ENCODE results near the gene PRICKLE4. TPM values are rescaled to one million over a fixed set of nuclear protein-coding genes. Genes with fewer than 3 reads are reported as not detected.

Gene PRICKLE4
- total RNA-seq, 1 donor from 2014 or later = 15.5 TPM

GRCh38 chr6:41743406-41744235, 37.0 kb upstream of the PRICKLE4 start:
- H3K27ac ChIP-seq = no peak overlapping the region
- intact Hi-C loops (cut with DNase I) = no loop called here
- no peak for TF ChIP-seq CTCF (IDR thresholded peaks at IDR 0.05)
- no peaks in the 10 kb centered on the region for H3K27me3 ChIP-seq
- no peaks in the 10 kb centered on the region for H3K4me1 ChIP-seq
- no peaks in the 10 kb centered on the region for H3K9me3 ChIP-seq
- no peak for DNase-seq (ENCODE audit: low spot score in 2 of 2)
- no peaks in the 10 kb centered on the region for H3K36me3 ChIP-seq
- no peak overlapping the region for H3K4me3 ChIP-seq

GRCh38 chr6:41744236-41744787, 36.3 kb upstream of the PRICKLE4 start:
- H3K4me1 ChIP-seq = no peaks in the 10 kb centered on the region
- H3K27ac ChIP-seq = no peak overlapping the region
- no peak overlapping the region for H3K4me3 ChIP-seq
- no peaks in the 10 kb centered on the region for H3K36me3 ChIP-seq
- no peak for TF ChIP-seq CTCF (IDR thresholded peaks at IDR 0.05)
- H3K27me3 ChIP-seq = no peaks in the 10 kb centered on the region
- intact Hi-C loops (cut with DNase I) = no loop called here
- no peaks in the 10 kb centered on the region for H3K9me3 ChIP-seq
- no peak for DNase-seq (ENCODE audit: low spot score in 2 of 2)

DNA sequence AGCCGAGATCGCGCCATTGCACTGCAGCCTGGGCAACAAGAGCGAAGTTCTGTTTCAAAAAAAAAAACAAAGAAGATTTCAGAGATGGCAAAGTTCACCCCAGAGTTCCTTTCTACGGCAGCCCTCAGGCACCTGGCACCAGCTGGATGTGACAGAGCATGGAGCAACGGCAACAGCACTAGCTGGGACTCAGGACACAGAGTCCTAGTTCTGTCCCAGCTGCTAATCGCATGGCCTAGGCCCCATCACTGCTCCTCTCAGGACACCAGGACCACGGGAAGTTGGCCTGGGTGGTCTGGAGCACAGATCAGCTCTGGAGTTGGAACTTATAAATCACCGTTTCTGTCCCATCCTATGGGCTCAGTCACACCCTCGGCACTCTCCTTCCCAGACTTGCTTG, 34.5 kb upstream of the PRICKLE4 start:
- Histone ChIP-seq H3K27ac (no peak overlapping the region), H3K9me3 (no peaks in the 10 kb centered on the region), H3K27me3 (no peaks in the 10 kb centered on the region), H3K36me3 (no peaks in the 10 kb centered on the region), H3K4me3 (no peak overlapping the region), H3K4me1 (no peaks in the 10 kb centered on the region)
- intact Hi-C loops (cut with DNase I) = no loop called here
- DNase-seq (ENCODE audit: low spot score in 2 of 2) = no peak
- TF ChIP-seq CTCF (IDR thresholded peaks at IDR 0.05) = no peak

DNA sequence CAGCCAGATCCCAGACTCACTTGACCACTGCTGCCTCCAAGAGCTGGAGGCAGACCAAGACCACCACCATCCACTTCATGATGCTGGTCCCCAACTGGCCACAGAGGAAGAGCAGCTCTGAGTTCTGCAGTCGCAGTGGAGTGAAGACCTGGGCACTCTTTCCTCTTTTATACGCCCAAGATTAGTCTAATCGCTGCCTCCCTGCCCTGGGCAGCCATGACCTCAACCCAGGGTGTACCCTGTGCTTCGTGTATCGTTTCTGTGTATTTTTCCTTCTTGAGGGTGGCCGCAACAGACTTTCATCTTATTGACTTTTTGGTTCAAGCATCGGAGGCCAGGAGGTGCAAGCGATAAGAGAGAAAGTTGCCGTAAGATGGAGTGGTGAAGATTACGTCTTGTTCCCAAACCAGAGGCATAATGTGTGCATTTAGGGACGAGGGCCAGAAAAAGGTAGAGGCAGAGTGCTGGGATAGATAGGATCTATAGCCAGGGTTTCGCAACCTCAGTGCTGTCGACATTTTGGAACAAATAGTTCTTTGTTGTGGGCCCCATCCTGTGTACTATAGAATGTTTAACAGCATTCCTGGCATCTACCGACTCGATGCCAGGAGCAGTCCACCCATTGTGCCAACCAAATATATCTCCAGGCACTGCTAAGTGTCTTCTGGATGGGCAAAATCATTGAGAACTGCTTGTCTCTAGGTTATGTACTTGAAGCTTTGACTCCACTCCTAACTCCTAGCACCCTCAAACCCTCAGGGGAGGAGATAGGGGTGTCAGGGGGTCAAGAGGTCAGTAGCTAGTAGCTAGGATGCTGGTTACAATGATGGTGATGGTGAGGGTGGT, 33.1 kb upstream of the PRICKLE4 start, which contains the start of gene PGC:
TSS of gene PGC (minus strand) at position 142 of the 846 bp plus-strand sequence. CDS start at position 79, 63 bp downstream.
- H3K27ac ChIP-seq = no peak within 1 kb of the TSS
- no peak within 1 kb of the TSS for H3K4me3 ChIP-seq
- H3K9me3 ChIP-seq = no peaks in the 10 kb centered on the region
- no peak for DNase-seq (ENCODE audit: low spot score in 2 of 2)
- H3K27me3 ChIP-seq = no peaks in the 10 kb centered on the region
- intact Hi-C loops (cut with DNase I) = no loop called here
- H3K4me1 ChIP-seq = no peaks in the 10 kb centered on the region
- H3K36me3 ChIP-seq = no peaks in the 10 kb centered on the region
- no peak for TF ChIP-seq CTCF (IDR thresholded peaks at IDR 0.05)

GRCh38 chr6:41748102-41748477, 32.5 kb upstream of the PRICKLE4 start:
- intact Hi-C loops (cut with DNase I) = no loop called here
- H3K27me3 ChIP-seq = no peaks in the 10 kb centered on the region
- no peak for TF ChIP-seq CTCF (IDR thresholded peaks at IDR 0.05)

More at GRCh38 chr6:41748102-41748477, 32.5 kb upstream of the PRICKLE4 start:
- Histone ChIP-seq H3K4me3 (no peak overlapping the region), H3K4me1 (no peaks in the 10 kb centered on the region), H3K9me3 (no peaks in the 10 kb centered on the region), H3K36me3 (no peaks in the 10 kb centered on the region), H3K27ac (no peak overlapping the region)
- DNase-seq (ENCODE audit: low spot score in 2 of 2) = no peak

All from ascending aorta (tissue), 2 donors.